Coronary artery (tissue), 2 donors: Measurements from ENCODE around the gene NBPF3.
A peak's percentile ranks its signal among the peaks of the same experiment; 100 is the strongest.
"Not testable (repeated sequence)": the region's sequence is repeated elsewhere in the genome, so short reads cannot be mapped to it uniquely, and the experiment has no call there.

Experiments
- DNase-seq: peaks from one replicate; pipeline ENCODE4 v3.0.0-alpha.2; 2017; ENCODE audit warnings: low spot score
- H3K27ac ChIP-seq, 2 donors: fragments of 200-600 bp; sonication (generic); one replicate each; pipeline ENCODE4 v1.5.1; 2016 to 2019
- H3K4me3 ChIP-seq: fragments of 200-600 bp; sonication (generic); 2 replicates; pipeline ENCODE4 v1.5.1; 2016; ENCODE audit warnings: mild to moderate bottlenecking, moderate library complexity
- TF ChIP-seq, protein P1 (sequence below): fragments of 200-600 bp; sonication (generic); IDR thresholded peaks from one replicate; pipeline ENCODE4 v1.5.1; 2019; ENCODE audit warnings: antibody characterized with exemption

NBPF3 gene, protein sequence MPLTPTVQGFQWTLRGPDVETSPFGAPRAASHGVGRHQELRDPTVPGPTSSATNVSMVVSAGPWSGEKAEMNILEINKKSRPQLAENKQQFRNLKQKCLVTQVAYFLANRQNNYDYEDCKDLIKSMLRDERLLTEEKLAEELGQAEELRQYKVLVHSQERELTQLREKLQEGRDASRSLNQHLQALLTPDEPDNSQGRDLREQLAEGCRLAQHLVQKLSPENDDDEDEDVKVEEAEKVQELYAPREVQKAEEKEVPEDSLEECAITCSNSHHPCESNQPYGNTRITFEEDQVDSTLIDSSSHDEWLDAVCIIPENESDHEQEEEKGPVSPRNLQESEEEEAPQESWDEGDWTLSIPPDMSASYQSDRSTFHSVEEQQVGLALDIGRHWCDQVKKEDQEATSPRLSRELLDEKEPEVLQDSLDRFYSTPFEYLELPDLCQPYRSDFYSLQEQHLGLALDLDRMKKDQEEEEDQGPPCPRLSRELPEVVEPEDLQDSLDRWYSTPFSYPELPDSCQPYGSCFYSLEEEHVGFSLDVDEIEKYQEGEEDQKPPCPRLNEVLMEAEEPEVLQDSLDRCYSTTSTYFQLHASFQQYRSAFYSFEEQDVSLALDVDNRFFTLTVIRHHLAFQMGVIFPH

DNA sequence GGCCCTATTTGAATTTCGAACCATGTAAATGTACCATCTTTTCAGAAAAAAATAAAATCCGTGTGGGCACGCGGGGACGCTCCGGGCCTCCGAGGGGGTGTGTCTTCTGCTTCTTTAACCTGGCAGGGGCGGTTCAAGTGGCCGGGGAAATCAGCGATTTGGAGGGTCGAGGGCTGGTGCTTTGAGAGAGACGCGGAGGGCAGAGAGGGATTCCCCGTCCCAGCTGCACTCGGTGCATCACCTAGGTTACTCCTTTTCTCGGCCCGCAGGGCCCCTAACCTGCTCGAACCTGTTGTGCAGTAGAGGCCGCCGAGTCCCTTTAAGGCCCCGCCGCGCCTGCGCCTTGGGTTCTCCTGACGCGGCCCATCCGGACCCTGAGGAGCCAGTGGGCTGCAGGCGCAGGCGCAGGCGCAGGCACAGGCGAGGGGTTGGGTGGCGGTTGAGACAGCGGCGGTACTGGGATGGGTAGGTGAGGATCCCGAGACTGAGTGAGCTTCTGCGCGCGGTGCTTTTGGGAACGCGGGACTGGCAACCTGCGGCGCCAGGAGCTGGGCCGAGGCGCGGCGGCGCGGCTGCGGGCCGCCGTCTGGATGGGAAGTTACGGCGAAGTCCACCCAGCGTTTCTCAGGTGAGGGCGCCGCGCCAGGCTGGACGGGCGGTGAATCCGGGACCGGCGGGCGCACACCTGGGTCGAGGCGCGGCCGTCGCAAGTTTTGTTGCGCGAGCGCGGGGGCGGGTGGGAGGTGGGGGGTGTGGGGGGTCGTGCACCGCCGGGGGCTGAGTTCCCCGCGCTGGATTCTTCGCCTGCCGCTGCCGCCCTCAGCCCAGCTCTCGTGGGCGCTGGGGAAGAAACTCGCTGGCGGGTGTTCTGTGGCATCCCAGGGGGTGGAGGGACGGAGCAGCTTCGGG, at the start of gene NBPF3:
Gene NBPF3, plus strand, starts transcription at position 417 of the 909 bp plus-strand sequence. CDS start 4,950 bp downstream, outside the sequence.
- peak; percentile 84 for DNase-seq
- peak within 1 kb of the TSS in 1 of 2 donors; percentile 58 for H3K27ac ChIP-seq
- TF ChIP-seq, protein P1, sequence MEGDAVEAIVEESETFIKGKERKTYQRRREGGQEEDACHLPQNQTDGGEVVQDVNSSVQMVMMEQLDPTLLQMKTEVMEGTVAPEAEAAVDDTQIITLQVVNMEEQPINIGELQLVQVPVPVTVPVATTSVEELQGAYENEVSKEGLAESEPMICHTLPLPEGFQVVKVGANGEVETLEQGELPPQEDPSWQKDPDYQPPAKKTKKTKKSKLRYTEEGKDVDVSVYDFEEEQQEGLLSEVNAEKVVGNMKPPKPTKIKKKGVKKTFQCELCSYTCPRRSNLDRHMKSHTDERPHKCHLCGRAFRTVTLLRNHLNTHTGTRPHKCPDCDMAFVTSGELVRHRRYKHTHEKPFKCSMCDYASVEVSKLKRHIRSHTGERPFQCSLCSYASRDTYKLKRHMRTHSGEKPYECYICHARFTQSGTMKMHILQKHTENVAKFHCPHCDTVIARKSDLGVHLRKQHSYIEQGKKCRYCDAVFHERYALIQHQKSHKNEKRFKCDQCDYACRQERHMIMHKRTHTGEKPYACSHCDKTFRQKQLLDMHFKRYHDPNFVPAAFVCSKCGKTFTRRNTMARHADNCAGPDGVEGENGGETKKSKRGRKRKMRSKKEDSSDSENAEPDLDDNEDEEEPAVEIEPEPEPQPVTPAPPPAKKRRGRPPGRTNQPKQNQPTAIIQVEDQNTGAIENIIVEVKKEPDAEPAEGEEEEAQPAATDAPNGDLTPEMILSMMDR: no peak
- H3K4me3 ChIP-seq: peak within 1 kb of the TSS; percentile 90

DNA sequence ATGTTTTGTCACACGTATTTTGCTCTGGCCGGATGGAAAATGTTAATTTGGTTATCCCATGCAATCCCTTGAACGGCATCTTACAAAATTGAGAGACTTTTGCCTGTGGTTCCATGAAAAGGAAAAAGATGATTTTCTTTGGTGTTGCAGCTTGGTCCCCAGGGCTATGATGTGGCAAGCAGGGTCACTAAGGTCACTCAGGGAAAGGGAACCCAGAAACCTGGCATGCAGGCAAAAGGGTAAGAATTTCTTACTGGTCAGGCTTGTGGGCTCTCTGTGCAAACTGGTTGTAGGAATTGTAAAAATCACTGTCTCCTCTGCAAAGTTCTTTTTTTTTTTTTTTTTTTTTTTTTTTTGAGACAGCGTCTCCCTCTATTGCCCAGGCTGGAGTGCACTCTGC, 48.4 kb upstream of the NBPF3 start:
- TF ChIP-seq, protein P1: no peak
- Histone ChIP-seq H3K4me3 (no peak overlapping the region), H3K27ac (no peak overlapping the region)
- DNase-seq: no peak

DNA sequence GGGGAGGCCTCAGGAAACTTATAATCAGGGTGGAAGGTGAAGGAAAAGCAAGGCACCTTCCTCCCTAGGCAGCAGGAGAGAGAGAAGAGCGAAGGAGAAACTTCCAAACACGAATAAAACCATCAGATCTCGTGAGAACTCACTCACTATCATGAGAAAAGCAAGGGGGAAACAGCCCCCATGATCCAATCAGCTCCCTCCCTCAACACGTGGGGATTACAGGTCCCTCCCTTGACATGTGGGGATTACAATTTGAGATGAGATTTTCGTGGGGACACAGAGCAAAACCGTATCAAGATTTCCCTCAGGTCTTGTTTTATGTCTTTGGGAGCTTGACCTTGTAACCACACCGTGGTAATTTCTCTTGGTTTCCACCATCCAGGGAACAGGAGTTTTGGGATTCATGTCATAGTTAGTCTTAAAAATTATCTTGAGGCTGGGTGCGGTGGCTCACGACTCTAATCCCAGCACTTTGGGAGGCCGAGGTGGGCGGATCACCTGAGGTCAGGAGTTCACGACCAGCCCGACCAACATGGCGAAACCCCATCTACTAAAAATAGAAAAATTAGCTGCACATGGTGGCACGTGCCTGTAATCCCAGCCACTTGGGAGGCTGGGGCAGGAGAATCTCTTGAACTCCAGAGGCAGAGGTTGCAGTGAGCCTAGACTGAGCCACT, 47.2 kb upstream of the NBPF3 start:
- H3K4me3 ChIP-seq: no peak overlapping the region
- TF ChIP-seq, protein P1: no peak
- DNase-seq: no peak
- no peak overlapping the region for H3K27ac ChIP-seq

DNA sequence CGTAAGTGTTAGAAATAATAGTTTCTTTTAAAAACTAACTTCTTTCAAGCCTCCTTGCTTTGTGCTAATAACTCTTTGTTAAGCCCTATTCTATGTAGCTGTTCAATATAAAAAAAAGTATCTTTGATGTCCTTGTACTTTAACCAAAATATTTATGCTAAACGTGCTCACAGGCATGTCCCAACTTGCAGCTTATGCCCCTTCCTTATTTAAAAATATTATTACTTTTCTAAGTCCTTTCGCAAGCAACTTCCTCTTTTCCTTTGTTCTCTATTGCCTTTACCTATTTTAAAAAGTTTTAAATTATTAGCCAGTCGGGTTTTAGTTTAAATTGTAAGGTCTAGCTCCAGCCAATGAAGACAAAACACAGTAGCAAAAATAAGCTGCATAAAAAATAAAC, 43.4 kb upstream of the NBPF3 start:
- TF ChIP-seq, protein P1: no peak
- H3K27ac ChIP-seq: no peak overlapping the region
- H3K4me3 ChIP-seq: no peak overlapping the region
- no peak for DNase-seq

DNA sequence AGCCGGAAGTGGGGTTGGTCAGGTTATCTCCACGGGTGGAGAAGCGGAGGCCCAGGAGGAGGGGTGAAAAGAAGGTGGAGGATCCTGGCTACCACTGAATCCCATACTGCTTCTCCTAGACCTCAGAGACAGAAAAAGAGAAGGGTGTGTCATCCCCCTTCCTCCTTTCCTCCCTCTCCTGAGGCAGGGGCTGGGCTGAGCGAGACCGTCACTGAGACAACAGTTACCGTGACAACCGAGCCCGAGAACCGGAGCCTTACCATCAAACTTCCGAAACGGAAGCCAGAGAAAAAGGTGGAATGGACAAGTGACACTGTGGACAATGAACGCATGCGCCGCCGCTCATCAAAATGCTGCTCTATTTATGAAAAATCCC, 42.1 kb upstream of the NBPF3 start:
- TF ChIP-seq, protein P1: no peak
- DNase-seq: no peak
- H3K27ac ChIP-seq: no peak overlapping the region
- H3K4me3 ChIP-seq: no peak overlapping the region

DNA sequence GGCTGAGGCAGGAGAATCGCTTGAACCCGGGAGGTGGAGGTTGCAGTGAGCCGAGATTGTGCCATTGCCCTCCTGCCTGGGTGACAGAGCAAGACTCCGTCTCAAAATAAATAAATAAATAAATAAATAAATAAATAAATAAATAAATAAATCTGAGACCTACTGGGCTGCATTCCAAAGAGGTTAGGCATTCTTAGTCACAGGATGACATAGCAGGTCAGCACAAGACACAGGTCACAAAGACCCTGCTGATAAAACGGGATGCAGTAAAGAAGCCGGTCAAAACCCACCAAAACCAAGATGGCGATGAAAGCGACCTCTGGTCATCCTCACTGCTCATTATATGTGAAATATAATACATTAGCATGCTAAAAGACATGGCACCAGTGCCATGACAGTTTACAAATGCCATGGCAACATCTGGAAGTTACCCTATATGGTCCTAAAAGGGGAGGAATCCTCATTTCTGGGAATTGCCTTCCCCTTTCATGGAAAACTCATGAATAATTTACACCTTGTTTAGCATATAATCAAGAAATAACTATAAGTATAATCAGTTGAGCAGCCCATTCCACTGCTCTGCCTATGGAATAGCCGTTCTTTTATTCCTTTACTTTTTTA, 38.1 kb upstream of the NBPF3 start:
- H3K4me3 ChIP-seq, H3K27ac ChIP-seq, DNase-seq: not testable (repeated sequence)
